ENCODE results near the gene PPIL4. TPM values are rescaled to one million over a fixed set of nuclear protein-coding genes. Genes with fewer than 3 reads are reported as not detected.

The PPIL4 gene
- total RNA-seq, 3 donors from 2014 or later: 34.7 to 46.0 (median 36.2) TPM

DNA sequence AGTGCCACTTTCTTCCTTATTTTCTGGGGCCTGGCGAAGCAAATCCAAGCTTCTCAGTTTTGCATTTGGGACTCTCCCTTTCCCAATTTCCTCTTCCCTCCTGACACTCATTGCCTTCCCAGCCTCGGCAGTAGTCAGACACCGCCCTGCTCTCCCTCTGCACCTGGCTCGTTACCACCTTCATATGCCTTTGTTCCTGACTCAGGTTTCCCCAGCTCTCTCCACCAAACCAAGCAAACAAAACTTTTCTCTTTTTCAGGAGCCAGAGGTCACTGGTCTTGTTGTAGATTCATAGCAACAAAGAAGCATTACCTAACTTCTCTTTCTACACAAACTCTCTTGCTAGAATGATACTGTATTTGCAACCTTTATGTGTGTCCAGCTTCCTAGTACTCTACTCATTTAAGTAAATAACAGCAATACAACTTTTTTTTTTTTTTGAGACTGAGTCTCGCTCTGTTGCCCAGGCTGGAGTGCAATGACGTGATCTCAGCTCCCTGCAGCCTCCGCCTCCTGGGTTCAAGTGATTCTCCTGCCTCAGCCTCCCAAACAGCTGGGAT is 52.0 kb downstream of the PPIL4 start:
- no peak for DNase-seq (ENCODE audit: low spot score in 2 of 2)
- no peaks in the 10 kb centered on the region for H3K36me3 ChIP-seq
- no peaks in the 10 kb centered on the region for H3K4me1 ChIP-seq
- no peaks in the 10 kb centered on the region for H3K27me3 ChIP-seq
- intact Hi-C loops (cut with DNase I; ENCODE audit: low total_unique reads): no loop called here
- no peak overlapping the region for H3K4me3 ChIP-seq
- H3K9me3 ChIP-seq: no peaks in the 10 kb centered on the region
- H3K27ac ChIP-seq: no peak overlapping the region
- TF ChIP-seq, protein P1, sequence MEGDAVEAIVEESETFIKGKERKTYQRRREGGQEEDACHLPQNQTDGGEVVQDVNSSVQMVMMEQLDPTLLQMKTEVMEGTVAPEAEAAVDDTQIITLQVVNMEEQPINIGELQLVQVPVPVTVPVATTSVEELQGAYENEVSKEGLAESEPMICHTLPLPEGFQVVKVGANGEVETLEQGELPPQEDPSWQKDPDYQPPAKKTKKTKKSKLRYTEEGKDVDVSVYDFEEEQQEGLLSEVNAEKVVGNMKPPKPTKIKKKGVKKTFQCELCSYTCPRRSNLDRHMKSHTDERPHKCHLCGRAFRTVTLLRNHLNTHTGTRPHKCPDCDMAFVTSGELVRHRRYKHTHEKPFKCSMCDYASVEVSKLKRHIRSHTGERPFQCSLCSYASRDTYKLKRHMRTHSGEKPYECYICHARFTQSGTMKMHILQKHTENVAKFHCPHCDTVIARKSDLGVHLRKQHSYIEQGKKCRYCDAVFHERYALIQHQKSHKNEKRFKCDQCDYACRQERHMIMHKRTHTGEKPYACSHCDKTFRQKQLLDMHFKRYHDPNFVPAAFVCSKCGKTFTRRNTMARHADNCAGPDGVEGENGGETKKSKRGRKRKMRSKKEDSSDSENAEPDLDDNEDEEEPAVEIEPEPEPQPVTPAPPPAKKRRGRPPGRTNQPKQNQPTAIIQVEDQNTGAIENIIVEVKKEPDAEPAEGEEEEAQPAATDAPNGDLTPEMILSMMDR (IDR thresholded peaks at IDR 0.05): no peak
- TF ChIP-seq POLR2A (IDR thresholded peaks at IDR 0.05): no peak
- TF ChIP-seq POLR2AphosphoS5 (IDR thresholded peaks at IDR 0.05): no peak

DNA sequence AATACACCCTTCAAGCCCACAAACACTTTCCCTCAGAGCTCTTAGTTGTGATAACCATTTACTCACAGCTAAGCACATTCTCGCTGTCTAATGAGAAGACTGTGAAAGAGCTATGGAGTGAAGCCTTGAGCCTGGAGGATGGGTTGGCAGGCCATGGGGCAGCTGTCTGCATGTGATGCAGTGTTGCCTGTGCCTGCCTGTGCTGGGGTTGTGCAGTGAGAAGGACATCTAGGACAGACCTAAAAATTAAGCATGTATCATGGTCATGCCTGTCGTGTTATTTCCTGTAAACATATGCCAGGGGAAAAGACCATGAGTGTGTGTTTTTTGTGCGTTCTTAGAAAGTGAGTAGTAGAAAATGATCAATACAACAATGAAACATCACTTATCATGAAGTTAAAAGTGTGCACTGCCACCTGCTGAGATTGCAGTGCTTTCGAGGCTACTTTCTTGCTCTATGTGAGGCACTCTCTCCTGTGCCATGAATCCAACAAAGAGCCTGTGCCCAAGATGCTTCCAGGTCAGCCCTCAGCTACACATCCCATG is 53.0 kb downstream of the PPIL4 start:
- Histone ChIP-seq H3K9me3 (no peaks in the 10 kb centered on the region), H3K27me3 (no peaks in the 10 kb centered on the region), H3K4me1 (no peaks in the 10 kb centered on the region), H3K4me3 (no peak overlapping the region), H3K36me3 (no peaks in the 10 kb centered on the region), H3K27ac (no peak overlapping the region)
- DNase-seq (ENCODE audit: low spot score in 2 of 2): no peak
- intact Hi-C loops (cut with DNase I; ENCODE audit: low total_unique reads): no loop called here
- TF ChIP-seq POLR2AphosphoS5 (IDR thresholded peaks at IDR 0.05) (no peak), POLR2A (IDR thresholded peaks at IDR 0.05) (no peak)
- TF ChIP-seq, protein P1 (IDR thresholded peaks at IDR 0.05): no peak

DNA sequence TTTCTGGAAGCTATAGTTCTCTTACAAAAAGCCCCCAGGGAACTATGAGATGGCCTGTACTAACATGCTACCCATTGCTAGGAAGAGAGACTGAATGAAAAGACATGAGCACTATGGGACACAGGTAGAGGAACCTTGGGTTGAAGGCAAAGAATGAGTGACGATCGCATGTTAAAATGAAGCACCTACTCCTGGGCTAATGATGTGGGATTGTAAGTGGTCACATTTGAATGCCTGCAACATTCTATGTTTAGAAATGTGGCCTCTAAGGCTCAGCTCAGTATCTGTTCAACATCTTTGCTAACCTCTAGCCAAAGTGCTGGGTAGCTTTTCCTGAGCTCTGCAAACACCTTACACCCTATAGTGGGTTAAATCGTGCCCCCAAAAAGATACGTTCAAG is 55.9 kb downstream of the PPIL4 start:
- Histone ChIP-seq H3K27me3 (no peaks in the 10 kb centered on the region), H3K4me1 (no peaks in the 10 kb centered on the region), H3K36me3 (no peaks in the 10 kb centered on the region), H3K9me3 (no peaks in the 10 kb centered on the region), H3K4me3 (no peak overlapping the region), H3K27ac (no peak overlapping the region)
- no peak for DNase-seq (ENCODE audit: low spot score in 2 of 2)
- TF ChIP-seq POLR2AphosphoS5 (IDR thresholded peaks at IDR 0.05): no peak
- TF ChIP-seq POLR2A (IDR thresholded peaks at IDR 0.05): no peak
- TF ChIP-seq, protein P1 (IDR thresholded peaks at IDR 0.05): no peak
- intact Hi-C loops (cut with DNase I; ENCODE audit: low total_unique reads): no loop called here

DNA sequence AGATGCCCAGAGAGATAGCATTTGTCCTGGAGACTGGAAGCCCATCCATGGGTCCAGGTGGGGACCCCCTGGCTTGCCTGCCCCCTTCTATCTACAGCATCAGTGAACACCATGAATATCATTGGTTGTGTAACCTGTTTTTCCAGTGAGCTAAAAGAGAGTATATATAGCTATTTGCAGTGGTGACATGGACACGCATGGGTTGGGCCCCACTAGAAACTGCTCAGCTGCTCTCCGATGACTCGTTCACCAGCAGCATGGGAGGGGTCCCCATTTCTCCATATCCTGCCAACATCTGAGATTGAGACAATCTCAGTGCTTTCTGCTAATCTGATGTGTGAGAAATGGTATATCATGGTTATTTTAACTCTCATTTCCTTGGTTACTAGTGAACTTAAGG is 57.0 kb downstream of the PPIL4 start:
- Histone ChIP-seq H3K36me3 (no peaks in the 10 kb centered on the region), H3K4me3 (no peak overlapping the region), H3K9me3 (no peaks in the 10 kb centered on the region), H3K27ac (no peak overlapping the region), H3K4me1 (no peaks in the 10 kb centered on the region), H3K27me3 (no peaks in the 10 kb centered on the region)
- TF ChIP-seq, protein P1 (IDR thresholded peaks at IDR 0.05): no peak
- TF ChIP-seq POLR2AphosphoS5 (IDR thresholded peaks at IDR 0.05): no peak
- no peak for TF ChIP-seq POLR2A (IDR thresholded peaks at IDR 0.05)
- no peak for DNase-seq (ENCODE audit: low spot score in 2 of 2)
- intact Hi-C loops (cut with DNase I; ENCODE audit: low total_unique reads): no loop called here

DNA sequence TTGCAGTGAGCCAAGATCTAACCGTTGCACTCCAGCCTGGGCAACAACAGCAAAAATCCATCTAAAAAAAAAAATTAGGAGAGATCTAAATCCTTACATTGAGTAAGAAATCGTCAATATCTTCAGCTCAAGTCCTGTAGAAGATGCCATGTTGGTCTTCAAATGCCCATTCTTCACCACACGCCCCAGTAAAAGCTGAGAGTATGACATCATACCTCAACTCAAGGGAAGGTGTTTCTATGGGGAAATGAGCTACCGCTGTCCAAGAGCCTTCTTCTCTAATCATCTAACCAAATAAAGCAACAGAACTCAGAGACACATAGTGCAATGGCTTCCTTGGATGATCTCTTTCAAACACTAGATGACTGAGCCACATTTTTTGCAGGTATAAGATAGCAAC is 58.5 kb downstream of the PPIL4 start:
- intact Hi-C loops (cut with DNase I; ENCODE audit: low total_unique reads): no loop called here
- no peaks in the 10 kb centered on the region for H3K9me3 ChIP-seq
- H3K4me3 ChIP-seq: no peak overlapping the region

More for the DNA sequence above, 58.5 kb downstream of the PPIL4 start:
- DNase-seq (ENCODE audit: low spot score in 2 of 2): no peak
- Histone ChIP-seq H3K36me3 (no peaks in the 10 kb centered on the region), H3K27me3 (no peaks in the 10 kb centered on the region), H3K27ac (no peak overlapping the region), H3K4me1 (peaks cover 0 to 2% of the 10 kb centered on the region in 2 donors)
- no peak for TF ChIP-seq POLR2AphosphoS5 (IDR thresholded peaks at IDR 0.05)
- TF ChIP-seq, protein P1 (IDR thresholded peaks at IDR 0.05): no peak
- no peak for TF ChIP-seq POLR2A (IDR thresholded peaks at IDR 0.05)
